Urothelium cell line (cell line): Measurements from ENCODE around the gene KCNIP3.

Experiments
- DNase-seq: peaks from one replicate; pipeline ENCODE4 v3.0.0; 2011; ENCODE audit warnings: low spot score, mixed read lengths
- FAIRE-seq: peaks from 2 replicates; lab custom pipeline; 2011; peaks lifted over from hg19 to GRCh38; lab: Jason Lieb, UNC

KCNIP3 gene

GRCh38 chr2:95294579-95295250, 2.4 kb upstream of the KCNIP3 start:
- DNase-seq = no peak
- no peak for FAIRE-seq

- DNase-seq (no peak), FAIRE-seq (no peak)
Measured at GRCh38 chr2:95295376-95295775, 1.8 kb upstream of the KCNIP3 start.

- no peak for DNase-seq
Measured at GRCh38 chr2:95296011-95296410, 1.1 kb upstream of the KCNIP3 start.

GRCh38 chr2:95297639-95298395, 670 bp downstream of the KCNIP3 start:
- FAIRE-seq (no peak), DNase-seq (no peak)

More at GRCh38 chr2:95296011-95296410, 1.1 kb upstream of the KCNIP3 start:
- no peak for FAIRE-seq

- FAIRE-seq (no peak), DNase-seq (no peak)
Measured at GRCh38 chr2:95298486-95299111, 1.5 kb downstream of the KCNIP3 start.

GRCh38 chr2:95299961-95300360, 2.8 kb downstream of the KCNIP3 start:
- FAIRE-seq = no peak
- DNase-seq = no peak

GRCh38 chr2:95300450-95300849, 3.3 kb downstream of the KCNIP3 start:
- no peak for FAIRE-seq
- peak; percentile 59 for DNase-seq

- FAIRE-seq = no peak
- no peak for DNase-seq
Measured at GRCh38 chr2:95301186-95301585, 4.0 kb downstream of the KCNIP3 start.

GRCh38 chr2:95301876-95302641, 4.9 kb downstream of the KCNIP3 start:
- FAIRE-seq (peak; percentile 44), DNase-seq (no peak)

GRCh38 chr2:95303191-95303919, 6.2 kb downstream of the KCNIP3 start:
- DNase-seq = no peak
- no peak for FAIRE-seq

GRCh38 chr2:95305380-95306061, 8.4 kb downstream of the KCNIP3 start:
- no peak for FAIRE-seq
- no peak for DNase-seq

GRCh38 chr2:95306336-95306895, 9.3 kb downstream of the KCNIP3 start:
- FAIRE-seq (peak; percentile 5), DNase-seq (no peak)

GRCh38 chr2:95307036-95307435, 9.9 kb downstream of the KCNIP3 start:
- DNase-seq = no peak
- FAIRE-seq = no peak

GRCh38 chr2:95307878-95308277, 10.7 kb downstream of the KCNIP3 start:
- FAIRE-seq (peak; percentile 94), DNase-seq (no peak)

- DNase-seq (no peak), FAIRE-seq (no peak)
Measured at GRCh38 chr2:95308426-95308990, 11.4 kb downstream of the KCNIP3 start.

- FAIRE-seq = no peak
- DNase-seq = no peak
Measured at GRCh38 chr2:95309599-95309998, 12.5 kb downstream of the KCNIP3 start.

- DNase-seq (no peak), FAIRE-seq (peak; percentile 27)
Measured at GRCh38 chr2:95310216-95310615, 13.1 kb downstream of the KCNIP3 start.

- DNase-seq (no peak), FAIRE-seq (no peak)
Measured at GRCh38 chr2:95310651-95311050, 13.5 kb downstream of the KCNIP3 start.

- FAIRE-seq (no peak), DNase-seq (no peak)
Measured at GRCh38 chr2:95311815-95312542, 14.8 kb downstream of the KCNIP3 start.
